AML-193 (cell line): ENCODE measurements around the gene GPLD1.

ENCODE experiments used
- DNase-seq, 2 experiments: peaks; one replicate each; lab custom pipeline; 2025; lab: John Stamatoyannopoulos, UW

Gene GPLD1

GRCh38 chr6:24497254-24497970 is 8.0 kb upstream of the GPLD1 start:
- no peak for DNase-seq

DNA sequence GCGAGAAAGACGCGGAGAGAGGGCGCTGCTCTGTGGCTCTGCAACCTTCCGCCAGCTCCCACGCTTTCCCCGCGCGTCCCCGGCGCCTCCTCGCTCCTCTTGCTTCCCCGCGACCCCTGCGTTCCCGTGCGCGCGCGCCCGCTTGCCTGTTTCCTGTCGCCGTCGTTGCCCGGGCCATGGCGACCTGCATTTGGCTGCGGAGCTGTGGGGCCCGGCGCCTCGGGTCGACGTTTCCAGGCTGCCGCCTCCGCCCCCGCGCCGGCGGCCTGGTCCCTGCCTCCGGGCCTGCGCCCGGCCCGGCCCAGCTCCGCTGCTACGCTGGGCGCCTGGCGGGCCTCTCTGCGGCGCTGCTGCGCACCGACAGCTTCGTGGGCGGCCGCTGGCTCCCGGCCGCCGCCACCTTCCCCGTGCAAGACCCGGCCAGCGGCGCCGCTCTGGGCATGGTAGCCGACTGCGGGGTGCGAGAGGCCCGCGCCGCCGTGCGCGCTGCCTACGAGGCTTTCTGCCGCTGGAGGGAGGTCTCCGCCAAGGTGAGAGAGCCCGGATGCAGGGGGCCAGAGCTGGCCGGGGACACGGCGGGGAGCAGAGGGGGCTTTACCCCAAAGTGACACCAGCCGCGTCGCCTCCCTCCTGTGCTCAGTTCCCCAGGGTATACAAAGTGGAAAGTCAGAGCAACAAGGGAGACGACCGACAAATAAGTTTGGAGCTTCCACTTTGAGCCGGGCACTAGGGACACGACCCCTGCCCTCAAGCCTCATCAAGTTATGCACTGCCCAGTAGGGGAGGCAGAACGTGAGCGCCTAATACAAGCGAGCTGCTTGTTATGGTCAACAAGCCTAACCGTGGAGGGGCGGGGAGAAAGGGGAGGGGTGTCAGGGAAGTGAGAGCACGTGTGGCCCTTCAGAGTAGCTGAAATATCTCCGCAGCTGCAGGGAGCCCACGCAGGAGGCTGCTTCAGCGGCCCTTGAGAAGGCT is 5.7 kb upstream of the GPLD1 start, which contains the start of gene ALDH5A1:
TSS of gene ALDH5A1 (plus strand) at position 149 of the 975 bp plus-strand sequence. CDS start at position 177, 28 bp downstream.
- peak; percentile 78 to 86 for DNase-seq

DNA sequence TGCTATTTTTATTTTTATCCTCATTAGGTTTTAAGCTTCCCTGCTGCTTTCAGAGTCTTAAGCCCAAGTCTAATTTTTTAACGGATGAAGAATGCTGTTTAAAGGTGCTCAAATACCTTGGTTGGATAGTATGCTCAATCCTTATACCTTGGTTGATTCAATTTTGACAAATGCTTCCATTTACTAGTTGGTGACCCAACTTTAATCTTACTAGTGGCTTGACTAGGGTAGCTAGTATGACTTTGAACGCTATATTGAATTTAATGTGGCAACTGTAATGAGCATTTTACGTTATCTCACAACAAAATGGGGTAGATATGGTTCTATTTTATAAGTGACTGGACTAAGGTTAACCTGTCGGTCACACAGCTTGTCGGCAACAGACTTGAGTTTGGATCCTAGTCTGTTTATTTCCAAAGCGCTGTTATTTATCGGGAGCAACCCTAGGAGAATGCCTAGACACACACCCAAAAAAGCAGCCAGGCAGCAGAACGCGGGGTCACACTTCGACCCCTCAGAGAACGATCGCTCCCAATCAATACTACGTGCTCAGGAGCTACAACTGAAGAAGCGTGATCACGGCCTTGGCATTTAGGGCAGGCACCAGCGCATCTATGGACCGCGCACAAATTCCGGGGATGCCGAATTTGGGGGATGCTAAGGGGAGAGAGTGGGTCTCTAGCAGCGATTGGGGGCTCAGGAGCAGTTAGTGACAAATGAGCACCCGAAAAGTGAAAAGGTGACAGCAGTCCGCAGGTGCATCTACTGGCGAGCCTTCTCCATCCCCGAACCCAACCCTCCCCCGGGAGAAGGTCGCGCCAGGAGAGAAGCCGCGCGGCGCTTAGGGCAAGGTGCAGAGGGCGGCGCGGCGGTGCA is 4.8 kb upstream of the GPLD1 start:
- no peak for DNase-seq

DNA sequence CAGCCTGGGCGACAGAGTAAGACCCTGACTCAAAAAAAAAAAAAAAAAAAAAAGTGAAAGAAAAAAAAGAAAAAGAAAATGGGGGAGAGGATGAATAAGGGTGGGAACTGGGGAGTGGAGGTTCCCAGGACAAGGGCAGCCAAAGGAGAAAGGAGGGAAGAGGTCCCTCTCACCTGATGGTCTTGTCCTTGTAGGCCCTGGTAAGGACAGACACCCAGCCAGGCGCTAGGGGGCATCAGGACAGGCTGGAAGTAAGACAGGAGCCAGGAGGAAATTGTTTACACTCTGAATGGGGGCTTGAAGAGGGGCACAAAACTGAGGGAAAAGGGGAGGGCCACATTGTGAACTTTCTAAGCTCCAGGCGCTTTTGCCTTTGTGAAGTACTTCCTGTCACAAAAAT is 3.1 kb upstream of the GPLD1 start:
- no peak for DNase-seq

DNA sequence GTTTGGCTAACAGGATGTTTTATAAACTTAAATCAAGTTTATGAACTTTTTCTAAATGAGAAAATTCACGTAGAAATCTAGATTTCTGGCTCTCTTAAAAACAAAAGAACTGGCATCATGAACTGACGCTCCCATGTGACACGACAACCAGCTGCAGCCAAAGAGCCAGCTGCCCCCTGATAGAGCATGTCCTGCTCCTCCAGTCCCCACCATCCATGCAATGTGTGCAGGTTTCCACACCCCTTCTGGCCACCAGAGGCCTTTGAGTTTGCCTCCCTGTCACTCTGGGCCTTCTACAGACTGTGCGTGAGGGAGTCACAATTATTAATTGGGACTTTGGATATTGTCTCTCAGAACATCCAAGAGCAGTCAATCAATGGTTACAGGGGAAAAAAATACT is 1.6 kb upstream of the GPLD1 start:
- DNase-seq, result no peak

- peak; percentile 55 to 62 for DNase-seq
Observed at GRCh38 chr6:24489881-24490280, 503 bp upstream of the GPLD1 start.

DNA sequence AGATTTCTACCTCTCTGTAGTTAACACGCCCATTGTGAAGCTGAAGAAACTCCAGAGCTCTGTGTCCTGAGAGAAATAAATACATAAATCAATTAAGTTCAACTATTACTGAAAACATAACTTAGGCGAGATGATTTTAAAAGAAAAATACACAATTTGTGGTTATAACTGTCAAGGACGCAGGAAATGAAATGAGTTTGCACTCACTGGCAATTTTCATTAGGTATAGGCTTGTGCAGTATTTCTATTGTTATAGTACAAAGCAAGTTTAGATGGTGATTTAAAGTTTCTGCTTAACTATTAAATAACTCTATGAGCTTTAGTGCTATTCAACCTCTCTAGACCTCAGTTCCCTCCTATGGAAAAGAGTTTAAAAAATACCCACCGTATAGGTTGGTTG is 3.3 kb downstream of the GPLD1 start:
- DNase-seq, result no peak

DNA sequence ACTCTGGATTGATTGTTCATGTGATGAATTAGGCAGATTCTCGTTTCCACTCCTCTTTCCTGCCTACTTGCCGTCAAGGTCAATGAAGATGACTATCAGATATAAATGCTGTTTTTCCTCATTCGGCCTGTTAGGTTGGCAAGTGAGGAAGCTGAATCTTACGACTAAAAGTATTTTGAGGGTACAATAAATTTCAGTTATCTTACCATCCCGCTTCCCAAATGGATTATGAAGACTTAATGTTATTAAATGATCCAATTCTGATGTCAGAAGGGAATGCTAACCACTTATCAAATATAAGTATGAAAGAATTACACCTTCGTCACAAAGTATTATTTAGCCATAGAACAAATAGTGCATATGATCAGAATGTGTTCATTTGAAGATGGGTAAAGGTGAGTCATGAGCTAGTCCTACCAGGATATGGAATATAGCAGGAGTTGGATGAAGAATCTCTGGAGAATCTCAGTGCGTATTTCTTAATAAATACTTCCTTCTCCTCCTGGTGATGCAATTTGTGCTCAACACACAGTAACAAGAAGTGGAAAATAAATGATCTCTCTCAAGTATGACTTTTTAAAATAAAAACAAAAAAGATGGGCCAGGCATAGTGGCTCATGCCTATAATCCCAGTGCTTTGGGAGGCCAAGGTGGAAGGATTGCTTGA is 4.6 kb downstream of the GPLD1 start:
- peak; percentile 3 to 16 for DNase-seq

DNA sequence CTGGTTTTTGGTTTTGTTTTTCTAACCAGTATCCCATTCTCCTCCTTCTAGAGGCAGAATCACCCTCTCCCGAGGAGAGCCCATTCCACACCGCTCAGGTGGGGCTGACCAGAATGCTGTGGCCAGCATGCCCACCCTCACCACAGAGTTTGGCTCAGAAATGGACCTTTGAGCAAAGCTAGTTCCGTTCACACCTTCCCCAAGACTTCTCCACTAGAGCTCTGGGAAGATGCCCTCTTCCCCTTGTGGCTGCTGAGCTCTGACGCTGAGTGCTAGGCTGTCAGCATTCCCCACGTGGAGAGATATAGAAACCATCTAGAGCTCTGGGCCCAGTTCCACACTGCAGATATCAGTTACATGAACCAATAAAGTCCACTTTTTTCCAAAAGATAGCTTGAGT is 7.9 kb downstream of the GPLD1 start:
- DNase-seq, result no peak

DNA sequence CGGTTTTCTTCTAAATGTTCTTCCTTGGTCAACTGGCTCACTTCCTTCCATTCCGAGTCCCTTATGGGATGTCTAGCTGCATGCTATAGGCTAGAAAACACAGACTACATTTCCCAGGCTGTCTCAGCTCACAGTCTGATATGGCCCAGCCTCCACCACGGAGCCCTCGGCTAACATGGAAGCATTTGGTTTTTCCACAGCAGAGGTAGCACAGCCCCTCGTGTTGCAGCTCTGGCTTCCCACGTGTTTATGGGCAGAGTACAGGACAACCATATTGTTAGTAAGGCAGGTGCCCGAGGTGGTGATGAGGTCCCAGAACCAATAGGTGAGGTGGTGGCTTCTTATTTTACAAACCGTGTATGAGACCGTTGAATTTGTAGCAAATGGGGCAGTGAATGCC is 8.7 kb downstream of the GPLD1 start:
- DNase-seq, result no peak

- no peak for DNase-seq
Observed at GRCh38 chr6:24478903-24479302, 10.5 kb downstream of the GPLD1 start.

DNA sequence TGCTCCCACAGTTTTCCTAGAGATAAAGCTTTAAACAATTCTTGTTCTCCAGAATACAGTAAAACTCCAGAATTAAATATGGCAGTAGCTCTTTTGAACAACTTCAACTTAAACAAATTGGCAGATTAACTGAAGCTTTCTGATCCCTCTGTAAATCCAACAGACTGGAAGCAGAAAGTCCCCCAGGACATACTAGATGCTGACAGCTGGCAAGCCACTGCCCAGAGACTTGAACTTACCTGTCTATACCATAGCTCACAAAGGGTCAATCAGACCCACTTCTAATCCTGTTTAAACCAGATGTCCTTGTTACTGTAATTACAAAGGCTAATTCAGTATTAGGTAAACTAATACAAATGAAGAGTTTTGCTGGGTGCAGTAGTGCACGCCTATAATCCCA is 12.3 kb downstream of the GPLD1 start:
- DNase-seq, result no peak

GRCh38 chr6:24476631-24477030 is 12.7 kb downstream of the GPLD1 start:
- no peak for DNase-seq

DNA sequence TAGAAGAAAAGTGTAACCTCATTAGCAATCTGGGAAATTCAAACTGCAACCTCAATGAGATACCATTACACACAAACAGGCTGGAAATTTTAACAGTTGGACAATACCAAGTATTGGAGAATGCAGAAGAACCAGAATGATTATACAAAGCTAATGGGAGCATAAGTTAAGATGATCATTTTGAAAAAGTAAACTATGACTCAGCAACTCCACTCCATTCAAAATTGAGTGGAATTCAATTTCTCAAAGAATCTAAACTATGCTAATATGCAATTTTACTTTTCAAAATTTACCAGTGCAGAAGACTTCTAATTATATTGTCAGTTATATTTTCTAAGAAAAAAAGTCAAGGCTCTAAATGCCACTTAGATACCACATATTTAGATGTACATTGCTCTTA is 17.2 kb downstream of the GPLD1 start:
- no peak for DNase-seq

GRCh38 chr6:24469811-24470210 is 19.6 kb downstream of the GPLD1 start:
- no peak for DNase-seq

DNA sequence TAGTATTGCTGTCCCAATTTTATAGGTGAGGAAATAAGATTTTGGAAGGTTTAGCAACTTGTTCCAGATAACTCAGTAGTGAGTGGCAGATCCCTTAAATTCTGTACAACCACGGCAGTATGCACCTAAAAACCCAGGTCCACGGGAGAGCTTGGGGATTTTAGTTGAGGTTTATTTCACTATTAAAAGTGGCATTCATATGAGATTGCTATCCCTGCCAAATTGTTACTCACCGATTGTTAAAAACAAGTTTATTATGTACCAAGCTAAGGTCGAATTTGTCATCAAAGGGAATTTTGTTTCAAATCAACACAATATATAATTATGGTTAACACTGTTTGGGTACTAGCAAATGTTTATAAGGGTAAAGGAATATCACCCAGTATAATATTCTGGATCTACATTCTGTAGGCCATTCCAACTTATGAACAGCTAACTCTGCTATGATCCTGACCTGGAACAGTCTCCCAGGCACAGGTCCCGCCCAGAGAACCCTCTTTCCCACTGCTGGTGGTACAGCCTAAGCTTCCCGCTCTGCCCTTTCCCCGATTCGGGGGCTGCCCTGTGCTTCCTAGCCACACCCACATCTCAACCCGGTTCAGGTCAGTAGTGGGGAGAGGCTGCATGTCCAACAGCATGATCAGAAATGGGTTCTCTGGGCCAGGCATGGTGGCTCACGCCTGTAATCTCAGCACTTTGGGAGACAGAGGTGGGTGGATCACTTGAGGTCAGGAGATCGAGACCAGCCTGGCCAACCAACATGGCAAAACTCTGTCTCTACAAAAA is 24.9 kb downstream of the GPLD1 start:
- no peak for DNase-seq

DNA sequence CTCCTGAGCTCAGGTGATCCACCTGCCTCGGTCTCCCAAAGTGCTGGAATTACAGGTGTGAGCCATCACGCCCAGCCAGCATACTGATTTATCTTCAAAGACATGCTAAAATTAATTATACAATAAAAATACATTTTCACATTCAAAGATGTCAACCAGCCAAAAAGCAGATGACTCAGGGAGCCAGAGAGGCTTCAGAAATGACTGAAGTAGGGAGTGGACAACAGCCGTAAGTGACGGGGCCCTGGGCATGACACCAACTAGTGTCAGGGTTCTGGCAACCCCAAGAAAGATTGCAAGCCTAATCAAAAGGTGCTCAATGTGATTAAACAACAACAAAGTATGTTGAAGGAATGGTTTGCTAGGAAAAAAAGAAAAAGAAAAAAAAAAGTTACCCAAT is 28.4 kb downstream of the GPLD1 start:
- no peak for DNase-seq

GRCh38 chr6:24458941-24459340 is 30.4 kb downstream of the GPLD1 start:
- no peak for DNase-seq

DNA sequence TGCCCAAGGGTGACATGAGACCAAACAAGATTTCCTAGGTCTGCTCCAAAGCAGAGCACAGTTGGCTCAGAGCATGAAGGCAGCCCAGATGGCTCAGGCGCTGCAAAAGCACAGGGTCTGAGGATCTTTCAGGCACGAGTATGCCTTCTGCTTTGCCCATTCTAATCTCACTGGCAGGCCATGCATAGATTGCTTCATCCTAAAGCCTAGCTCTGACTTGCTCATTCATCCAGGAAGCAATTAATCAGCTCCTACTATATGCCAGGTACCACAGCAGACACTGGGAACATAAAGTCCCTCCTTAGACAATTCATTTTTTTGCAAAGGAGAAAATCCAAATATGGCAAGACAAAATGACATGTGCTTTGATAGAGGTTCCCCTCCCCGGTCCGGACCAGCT is 31.2 kb downstream of the GPLD1 start:
- no peak for DNase-seq

- DNase-seq, result no peak
Observed at GRCh38 chr6:24455061-24455460, 34.3 kb downstream of the GPLD1 start.

DNA sequence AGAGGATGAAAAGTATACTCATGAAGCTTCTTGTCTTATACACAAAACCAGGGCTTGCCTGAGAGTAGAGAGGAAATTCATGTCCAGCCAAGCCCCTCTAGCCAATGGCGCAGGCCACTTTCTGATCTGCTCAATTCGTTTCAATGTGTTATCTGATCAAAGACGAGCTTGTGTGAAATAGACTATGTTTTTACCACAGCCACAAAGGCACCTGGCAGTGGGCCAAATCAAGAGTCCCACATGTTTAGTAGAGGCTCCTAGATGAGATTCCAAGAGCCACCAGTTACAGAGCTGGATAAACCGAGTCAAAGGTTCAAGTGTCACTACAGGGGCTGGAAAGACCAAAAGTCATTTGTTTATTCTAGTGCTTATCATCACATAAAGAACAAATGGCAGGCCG is 34.9 kb downstream of the GPLD1 start:
- no peak for DNase-seq
